ENCODE results near the gene PIGU. TPM values are rescaled to one million over a fixed set of nuclear protein-coding genes. Genes with fewer than 3 reads are reported as not detected.

Gene PIGU
- total and polyA plus RNA-seq, 7 donors, result 6.6 to 26.8 (median 11.1) TPM

GRCh38 chr20:34629342-34629741, 47.5 kb downstream of the PIGU start:
- Histone ChIP-seq H3K27ac (no peak overlapping the region), H3K36me3 (peaks cover 0 to 18% (median 0%) of the 10 kb centered on the region in 4 donors), H3K27me3 (no peaks in the 10 kb centered on the region), H3K9me3 (no peaks in the 10 kb centered on the region), H3K4me1 (peaks cover 0 to 7% (median 3%) of the 10 kb centered on the region in 4 donors), H3K4me3 (no peak overlapping the region)
- 69 to 83% methylated on average over 1 of the region's 1 CpG for WGBS, 2 donors
- no peak for DNase-seq
- TF ChIP-seq POLR2A (IDR thresholded peaks at IDR 0.05), result no peak
- intact Hi-C loops (cut with DNase I), result no loop called here

DNA sequence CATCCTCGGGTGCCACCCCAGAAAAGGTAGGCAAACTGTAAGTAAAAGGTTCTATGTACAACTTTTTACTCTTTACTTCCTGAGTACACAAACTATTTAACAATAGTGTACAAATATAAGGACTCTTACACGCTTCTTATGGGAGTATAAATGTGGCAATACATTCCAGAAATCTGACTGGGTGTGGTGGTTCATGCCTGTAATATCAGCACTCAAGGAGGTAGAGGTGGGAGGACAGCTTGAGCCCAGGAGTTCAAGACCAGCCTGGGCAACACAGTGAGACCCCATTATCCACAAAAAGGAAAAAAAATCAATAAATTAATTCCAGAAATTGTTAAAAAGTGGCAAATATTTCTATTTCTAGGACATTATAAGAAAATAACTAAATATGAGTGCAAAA, 48.9 kb downstream of the PIGU start:
- H3K27me3 ChIP-seq, result no peaks in the 10 kb centered on the region
- WGBS, 2 donors, result 22 to 64% methylated on average over 2 of the region's 2 CpGs
- no peaks in the 10 kb centered on the region for H3K9me3 ChIP-seq
- peak overlapping the region in 1 of 4 donors; percentile 33 for H3K27ac ChIP-seq
- H3K4me1 ChIP-seq, result peaks cover 0 to 7% (median 3%) of the 10 kb centered on the region in 4 donors
- no peak overlapping the region for H3K4me3 ChIP-seq
- TF ChIP-seq EP300 (IDR thresholded peaks at IDR 0.05), result no peak
- TF ChIP-seq POLR2AphosphoS5 (IDR thresholded peaks at IDR 0.05), result no peak
- no peak for TF ChIP-seq CTCF (IDR thresholded peaks at IDR 0.05)
- no peak for TF ChIP-seq POLR2A (IDR thresholded peaks at IDR 0.05)
- intact Hi-C loops (cut with DNase I), result no loop called here
- DNase-seq, result no peak
- H3K36me3 ChIP-seq, result peaks cover 0 to 10% (median under 1%) of the 10 kb centered on the region in 4 donors

DNA sequence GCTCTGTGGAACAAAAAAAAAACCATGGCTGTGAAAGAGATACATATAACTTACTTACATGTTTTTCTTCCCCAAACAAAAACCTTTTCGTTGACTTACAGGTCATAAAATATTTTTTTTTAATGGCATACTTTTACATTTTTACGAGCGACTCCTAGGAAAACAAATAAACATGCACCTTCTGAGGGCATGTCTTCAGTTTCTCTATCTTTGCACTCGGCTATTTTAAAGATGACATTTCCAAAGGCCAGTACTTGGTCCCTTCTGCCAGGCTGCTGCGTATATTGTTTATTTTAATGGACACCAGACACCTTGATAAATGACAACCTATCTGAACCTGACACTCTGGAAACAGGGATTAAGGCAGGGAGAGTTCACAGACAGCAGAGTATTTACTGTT, 49.4 kb downstream of the PIGU start:
- WGBS, 2 donors, result 18 to 67% methylated on average over 5 of the region's 5 CpGs
- H3K27me3 ChIP-seq, result no peaks in the 10 kb centered on the region
- H3K4me3 ChIP-seq, result no peak overlapping the region
- TF ChIP-seq CTCF (IDR thresholded peaks at IDR 0.05), result no peak
- TF ChIP-seq EP300 (IDR thresholded peaks at IDR 0.05), result no peak
- TF ChIP-seq POLR2A (IDR thresholded peaks at IDR 0.05), result no peak
- TF ChIP-seq POLR2AphosphoS5 (IDR thresholded peaks at IDR 0.05), result no peak
- H3K9me3 ChIP-seq, result no peaks in the 10 kb centered on the region
- no peak for DNase-seq
- H3K36me3 ChIP-seq, result peaks cover 0 to 10% (median 1%) of the 10 kb centered on the region in 4 donors
- peak overlapping the region in 1 of 4 donors; percentile 33 for H3K27ac ChIP-seq
- intact Hi-C loops (cut with DNase I), result no loop called here
- peaks cover 0 to 7% (median 3%) of the 10 kb centered on the region in 4 donors for H3K4me1 ChIP-seq

DNA sequence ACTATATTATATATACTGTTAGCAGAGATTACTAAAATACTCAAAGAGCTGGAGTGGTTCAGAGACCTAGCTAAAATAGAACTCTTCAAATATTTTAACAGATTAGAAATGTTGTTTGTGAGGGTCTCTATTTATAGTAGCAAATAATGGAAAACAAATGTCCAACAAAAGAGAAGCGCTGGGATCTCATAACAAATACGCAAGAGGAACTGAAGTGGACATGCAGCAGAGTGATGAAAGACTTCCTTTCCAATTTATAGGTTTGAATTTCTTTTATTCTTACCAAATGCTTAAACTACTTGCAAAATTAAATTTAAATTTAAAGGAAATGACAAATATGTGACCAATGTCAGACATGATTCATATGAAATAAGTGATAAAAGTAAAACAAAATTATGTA, 49.9 kb downstream of the PIGU start:
- TF ChIP-seq POLR2AphosphoS5 (IDR thresholded peaks at IDR 0.05), result no peak
- TF ChIP-seq CTCF (IDR thresholded peaks at IDR 0.05), result no peak
- no peak for TF ChIP-seq POLR2A (IDR thresholded peaks at IDR 0.05)
- no peak for TF ChIP-seq EP300 (IDR thresholded peaks at IDR 0.05)
- H3K9me3 ChIP-seq, result no peaks in the 10 kb centered on the region
- peaks cover 0 to 9% (median 1%) of the 10 kb centered on the region in 4 donors for H3K36me3 ChIP-seq
- DNase-seq, result no peak
- intact Hi-C loops (cut with DNase I), result no loop called here
- H3K4me3 ChIP-seq, result no peak overlapping the region
- peaks cover 0 to 7% (median 3%) of the 10 kb centered on the region in 4 donors for H3K4me1 ChIP-seq
- no peak overlapping the region for H3K27ac ChIP-seq
- H3K27me3 ChIP-seq, result no peaks in the 10 kb centered on the region
- WGBS, 2 donors, result 82 to 88% methylated on average over 2 of the region's 2 CpGs

DNA sequence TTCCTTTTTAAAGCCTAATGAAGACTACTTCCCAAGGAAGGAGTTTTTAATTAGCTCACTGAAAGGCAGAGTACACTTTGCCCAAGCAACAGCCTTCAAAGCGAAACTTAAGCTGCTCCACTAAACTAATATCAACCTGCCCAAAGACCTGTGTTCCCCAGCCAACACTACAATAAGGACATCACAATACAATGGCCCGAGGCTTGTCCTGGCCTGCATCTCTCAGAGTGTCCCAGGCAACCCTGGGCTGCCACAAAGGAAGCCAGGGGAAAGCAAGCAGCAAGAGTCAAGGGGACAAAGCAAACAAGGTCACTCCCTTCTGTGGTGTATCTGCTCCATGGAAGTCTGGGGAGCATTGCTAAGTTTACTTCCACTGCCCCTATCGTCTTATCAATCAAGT, 52.3 kb downstream of the PIGU start:
- intact Hi-C loops (cut with DNase I), result no loop called here

More for the DNA sequence above, 52.3 kb downstream of the PIGU start:
- H3K9me3 ChIP-seq, result no peaks in the 10 kb centered on the region
- H3K27ac ChIP-seq, result no peak overlapping the region
- 77 to 88% methylated on average over 3 of the region's 3 CpGs for WGBS, 2 donors
- peaks cover 0 to 13% (median 5%) of the 10 kb centered on the region in 4 donors for H3K36me3 ChIP-seq
- no peak for TF ChIP-seq POLR2A (IDR thresholded peaks at IDR 0.05)
- no peak for TF ChIP-seq EP300 (IDR thresholded peaks at IDR 0.05)
- no peak for TF ChIP-seq CTCF (IDR thresholded peaks at IDR 0.05)
- no peak for TF ChIP-seq POLR2AphosphoS5 (IDR thresholded peaks at IDR 0.05)
- no peak overlapping the region for H3K4me3 ChIP-seq
- peaks cover 0 to 7% (median 3%) of the 10 kb centered on the region in 4 donors for H3K4me1 ChIP-seq
- no peak for DNase-seq
- no peaks in the 10 kb centered on the region for H3K27me3 ChIP-seq
